Measurements from ENCODE around the gene NISCH. TPM values are rescaled to one million over a fixed set of nuclear protein-coding genes. Genes with fewer than 3 reads are reported as not detected.

The NISCH gene
- total RNA-seq, 1 experiment from 2014 or later, result 72.8 TPM

- no peak for TF ChIP-seq ZNF274 (IDR thresholded peaks at IDR 0.05; ENCODE audit: low read depth, low read length)
- TF ChIP-seq YY1 (IDR thresholded peaks at IDR 0.05; ENCODE audit: extremely low read depth, insufficient replicate concordance, low read depth, low read length), result no peak
- no peak for TF ChIP-seq POLR2A (IDR thresholded peaks at IDR 0.05; ENCODE audit: borderline replicate concordance, extremely low read depth, insufficient read depth, insufficient read length)
- no peak for TF ChIP-seq JUND (IDR thresholded peaks at IDR 0.05)
- TF ChIP-seq EZH2phosphoT487 (IDR thresholded peaks at IDR 0.05; ENCODE audit: borderline replicate concordance), result no peak
- no peak for TF ChIP-seq EZH2 (IDR thresholded peaks at IDR 0.05)
- no peak for TF ChIP-seq POLR2AphosphoS5 (IDR thresholded peaks at IDR 0.05; ENCODE audit: low read depth, low read length)
- no peak for TF ChIP-seq EGR1 (IDR thresholded peaks at IDR 0.05; ENCODE audit: low read depth)
- TF ChIP-seq ZBTB33 (IDR thresholded peaks at IDR 0.05; ENCODE audit: extremely low read depth, insufficient replicate concordance, low read length), result no peak
- TF ChIP-seq CTCF (IDR thresholded peaks at IDR 0.05 in 2 of 3, conservative IDR thresholded peaks at IDR 0.05 in 1 of 3; ENCODE audit: borderline replicate concordance in 1 of 3, insufficient read depth in 1 of 3, low read depth in 2 of 3, low read length in 2 of 3), result no peak
- no peak for TF ChIP-seq ZFX (IDR thresholded peaks at IDR 0.05)
- TF ChIP-seq SIN3A (IDR thresholded peaks at IDR 0.05; ENCODE audit: low read depth), result no peak
- TF ChIP-seq CBX3 (IDR thresholded peaks at IDR 0.05; ENCODE audit: low read depth), result no peak
- no peak for TF ChIP-seq FOSL1 (IDR thresholded peaks at IDR 0.05; ENCODE audit: low read depth)
- no peak for TF ChIP-seq ATF3 (IDR thresholded peaks at IDR 0.05)
- no peak for TF ChIP-seq TCF7L2 (IDR thresholded peaks at IDR 0.05; ENCODE audit: borderline replicate concordance, extremely low read depth, insufficient read depth, insufficient read length)
- no peak for TF ChIP-seq SRF (IDR thresholded peaks at IDR 0.05; ENCODE audit: low read depth)
- TF ChIP-seq RAD21 (IDR thresholded peaks at IDR 0.05; ENCODE audit: low read depth), result no peak
- Histone ChIP-seq H3K9me2 (ENCODE audit: insufficient read depth) (no peaks in the 10 kb centered on the region), H4K20me1 (ENCODE audit: insufficient read depth) (no peaks in the 10 kb centered on the region), H3K4me1 (ENCODE audit: control insufficient read depth in 1 of 2, insufficient read depth in 2 of 2, low read length in 2 of 2) (peaks cover 0 to 3% of the 10 kb centered on the region in 2 experiments; a peak in 1 of 4 replicates), H3K9ac (ENCODE audit: low read length) (no peak overlapping the region), H3K36me3 (ENCODE audit: control insufficient read depth in 1 of 2, insufficient read depth in 2 of 2, low read length in 2 of 2) (peaks cover 11 to 17% of the 10 kb centered on the region in 2 experiments), H3K4me2 (ENCODE audit: low read length) (no peak overlapping the region), H3K4me3 (replicated peaks in 1 of 2; ENCODE audit: low read depth in 1 of 2, low read length in 2 of 2) (no peak overlapping the region), H2AFZ (ENCODE audit: low read depth, low read length, poor library complexity, severe bottlenecking) (no peak overlapping the region), H3K79me2 (ENCODE audit: insufficient read depth, low read length) (no peaks in the 10 kb centered on the region), H3K9me3 (ENCODE audit: control insufficient read depth in 1 of 2, insufficient read depth in 1 of 2, low read depth in 1 of 2, low read length in 2 of 2) (no peaks in the 10 kb centered on the region), H3K27me3 (ENCODE audit: insufficient read depth, low read length) (no peaks in the 10 kb centered on the region), H3K27ac (ENCODE audit: low read depth, low read length) (no peak overlapping the region)
- ChIA-PET CTCF (no interaction called here), RAD21 (ENCODE audit: low non-redundant PET in 1 of 2, low total read pairs in 2 of 2, uncharacterized antibody in 2 of 2, unreplicated experiment in 2 of 2) (no interaction called here), POLR2A (no interaction called here)
- intact Hi-C loops (cut with micrococcal nuclease), result no loop called here
- DNase-seq (ENCODE audit: low read depth, low spot score), result no peak
- ATAC-seq, result no peak
- no TSS peak for BruUV-seq (replicated peaks)
These were observed 68.2 kb downstream of the NISCH start for GRCh38 chr3:52523386-52524257.

Measured in HCT116 (cell line).